ENCODE measurements around the gene LGALSL. TPM values are rescaled to one million over a fixed set of nuclear protein-coding genes. Genes with fewer than 3 reads are reported as not detected.

LGALSL gene
- total RNA-seq, 1 experiment from 2014 or later, result 14.2 TPM

DNA sequence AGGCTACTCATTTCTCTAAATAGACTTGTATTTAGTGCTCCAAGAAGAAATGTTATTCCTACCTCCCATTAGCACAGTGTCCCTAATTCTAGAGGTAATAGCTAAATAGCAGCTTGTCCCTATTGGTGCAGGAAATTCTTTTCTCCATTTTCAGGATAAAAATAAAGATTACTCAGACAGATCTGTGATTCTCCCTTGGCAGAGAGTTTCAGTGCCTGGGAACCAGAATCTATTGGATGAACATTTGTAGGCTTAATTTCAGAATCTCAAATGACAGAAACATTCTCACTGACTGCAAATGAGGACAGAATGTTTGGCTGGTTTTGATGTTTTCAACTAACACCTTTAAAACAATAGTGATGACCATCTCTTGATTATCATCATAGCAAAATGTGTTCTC is 33.3 kb upstream of the LGALSL start:
- Histone ChIP-seq H3K4me3 (replicated peaks in 1 of 2; ENCODE audit: low read depth in 1 of 2, low read length in 2 of 2) (no peak overlapping the region), H4K20me1 (ENCODE audit: insufficient read depth) (no peaks in the 10 kb centered on the region), H3K79me2 (ENCODE audit: insufficient read depth, low read length) (no peaks in the 10 kb centered on the region), H3K36me3 (ENCODE audit: control insufficient read depth in 1 of 2, insufficient read depth in 2 of 2, low read length in 2 of 2) (no peaks in the 10 kb centered on the region), H3K9me3 (ENCODE audit: control insufficient read depth in 1 of 2, insufficient read depth in 1 of 2, low read depth in 1 of 2, low read length in 2 of 2) (no peaks in the 10 kb centered on the region), H3K4me1 (ENCODE audit: control insufficient read depth in 1 of 2, insufficient read depth in 2 of 2, low read length in 2 of 2) (no peaks in the 10 kb centered on the region), H3K9ac (ENCODE audit: low read length) (no peak overlapping the region), H3K4me2 (ENCODE audit: low read length) (no peak overlapping the region), H3K27ac (ENCODE audit: low read depth, low read length) (no peak overlapping the region), H3K27me3 (ENCODE audit: insufficient read depth, low read length) (no peaks in the 10 kb centered on the region), H2AFZ (ENCODE audit: low read depth, low read length, poor library complexity, severe bottlenecking) (no peak overlapping the region), H3K9me2 (ENCODE audit: insufficient read depth) (no peaks in the 10 kb centered on the region)
- ChIA-PET CTCF (no interaction called here), POLR2A (no interaction called here), RAD21 (ENCODE audit: low non-redundant PET in 1 of 2, low total read pairs in 2 of 2, uncharacterized antibody in 2 of 2, unreplicated experiment in 2 of 2) (no interaction called here)
- intact Hi-C loops (cut with micrococcal nuclease), result no loop called here
- no peak for ATAC-seq
- no TSS peak for BruUV-seq (replicated peaks)
- no peak for DNase-seq (ENCODE audit: low read depth, low spot score)
- TF ChIP-seq YY1 (IDR thresholded peaks at IDR 0.05; ENCODE audit: extremely low read depth, insufficient replicate concordance, low read depth, low read length) (no peak), CEBPB (IDR thresholded peaks at IDR 0.05; ENCODE audit: low read depth) (no peak), POLR2AphosphoS5 (IDR thresholded peaks at IDR 0.05; ENCODE audit: low read depth, low read length) (no peak), RAD21 (IDR thresholded peaks at IDR 0.05; ENCODE audit: low read depth) (no peak), ELF1 (IDR thresholded peaks at IDR 0.05; ENCODE audit: borderline replicate concordance, low read depth) (no peak), JUND (IDR thresholded peaks at IDR 0.05) (no peak), SRF (IDR thresholded peaks at IDR 0.05; ENCODE audit: low read depth) (no peak), EZH2phosphoT487 (IDR thresholded peaks at IDR 0.05; ENCODE audit: borderline replicate concordance) (no peak), SIN3A (IDR thresholded peaks at IDR 0.05; ENCODE audit: low read depth) (no peak), POLR2A (IDR thresholded peaks at IDR 0.05; ENCODE audit: borderline replicate concordance, extremely low read depth, insufficient read depth, insufficient read length) (no peak)
- TF ChIP-seq, protein P1, sequence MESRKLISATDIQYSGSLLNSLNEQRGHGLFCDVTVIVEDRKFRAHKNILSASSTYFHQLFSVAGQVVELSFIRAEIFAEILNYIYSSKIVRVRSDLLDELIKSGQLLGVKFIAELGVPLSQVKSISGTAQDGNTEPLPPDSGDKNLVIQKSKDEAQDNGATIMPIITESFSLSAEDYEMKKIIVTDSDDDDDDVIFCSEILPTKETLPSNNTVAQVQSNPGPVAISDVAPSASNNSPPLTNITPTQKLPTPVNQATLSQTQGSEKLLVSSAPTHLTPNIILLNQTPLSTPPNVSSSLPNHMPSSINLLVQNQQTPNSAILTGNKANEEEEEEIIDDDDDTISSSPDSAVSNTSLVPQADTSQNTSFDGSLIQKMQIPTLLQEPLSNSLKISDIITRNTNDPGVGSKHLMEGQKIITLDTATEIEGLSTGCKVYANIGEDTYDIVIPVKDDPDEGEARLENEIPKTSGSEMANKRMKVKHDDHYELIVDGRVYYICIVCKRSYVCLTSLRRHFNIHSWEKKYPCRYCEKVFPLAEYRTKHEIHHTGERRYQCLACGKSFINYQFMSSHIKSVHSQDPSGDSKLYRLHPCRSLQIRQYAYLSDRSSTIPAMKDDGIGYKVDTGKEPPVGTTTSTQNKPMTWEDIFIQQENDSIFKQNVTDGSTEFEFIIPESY (IDR thresholded peaks at IDR 0.05; ENCODE audit: extremely low read depth, insufficient replicate concordance, low read length), result no peak
- TF ChIP-seq, protein P2, sequence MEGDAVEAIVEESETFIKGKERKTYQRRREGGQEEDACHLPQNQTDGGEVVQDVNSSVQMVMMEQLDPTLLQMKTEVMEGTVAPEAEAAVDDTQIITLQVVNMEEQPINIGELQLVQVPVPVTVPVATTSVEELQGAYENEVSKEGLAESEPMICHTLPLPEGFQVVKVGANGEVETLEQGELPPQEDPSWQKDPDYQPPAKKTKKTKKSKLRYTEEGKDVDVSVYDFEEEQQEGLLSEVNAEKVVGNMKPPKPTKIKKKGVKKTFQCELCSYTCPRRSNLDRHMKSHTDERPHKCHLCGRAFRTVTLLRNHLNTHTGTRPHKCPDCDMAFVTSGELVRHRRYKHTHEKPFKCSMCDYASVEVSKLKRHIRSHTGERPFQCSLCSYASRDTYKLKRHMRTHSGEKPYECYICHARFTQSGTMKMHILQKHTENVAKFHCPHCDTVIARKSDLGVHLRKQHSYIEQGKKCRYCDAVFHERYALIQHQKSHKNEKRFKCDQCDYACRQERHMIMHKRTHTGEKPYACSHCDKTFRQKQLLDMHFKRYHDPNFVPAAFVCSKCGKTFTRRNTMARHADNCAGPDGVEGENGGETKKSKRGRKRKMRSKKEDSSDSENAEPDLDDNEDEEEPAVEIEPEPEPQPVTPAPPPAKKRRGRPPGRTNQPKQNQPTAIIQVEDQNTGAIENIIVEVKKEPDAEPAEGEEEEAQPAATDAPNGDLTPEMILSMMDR (IDR thresholded peaks at IDR 0.05 in 2 of 3, conservative IDR thresholded peaks at IDR 0.05 in 1 of 3; ENCODE audit: borderline replicate concordance in 1 of 3, insufficient read depth in 1 of 3, low read depth in 2 of 3, low read length in 2 of 3), result no peak
- TF ChIP-seq, protein P3, sequence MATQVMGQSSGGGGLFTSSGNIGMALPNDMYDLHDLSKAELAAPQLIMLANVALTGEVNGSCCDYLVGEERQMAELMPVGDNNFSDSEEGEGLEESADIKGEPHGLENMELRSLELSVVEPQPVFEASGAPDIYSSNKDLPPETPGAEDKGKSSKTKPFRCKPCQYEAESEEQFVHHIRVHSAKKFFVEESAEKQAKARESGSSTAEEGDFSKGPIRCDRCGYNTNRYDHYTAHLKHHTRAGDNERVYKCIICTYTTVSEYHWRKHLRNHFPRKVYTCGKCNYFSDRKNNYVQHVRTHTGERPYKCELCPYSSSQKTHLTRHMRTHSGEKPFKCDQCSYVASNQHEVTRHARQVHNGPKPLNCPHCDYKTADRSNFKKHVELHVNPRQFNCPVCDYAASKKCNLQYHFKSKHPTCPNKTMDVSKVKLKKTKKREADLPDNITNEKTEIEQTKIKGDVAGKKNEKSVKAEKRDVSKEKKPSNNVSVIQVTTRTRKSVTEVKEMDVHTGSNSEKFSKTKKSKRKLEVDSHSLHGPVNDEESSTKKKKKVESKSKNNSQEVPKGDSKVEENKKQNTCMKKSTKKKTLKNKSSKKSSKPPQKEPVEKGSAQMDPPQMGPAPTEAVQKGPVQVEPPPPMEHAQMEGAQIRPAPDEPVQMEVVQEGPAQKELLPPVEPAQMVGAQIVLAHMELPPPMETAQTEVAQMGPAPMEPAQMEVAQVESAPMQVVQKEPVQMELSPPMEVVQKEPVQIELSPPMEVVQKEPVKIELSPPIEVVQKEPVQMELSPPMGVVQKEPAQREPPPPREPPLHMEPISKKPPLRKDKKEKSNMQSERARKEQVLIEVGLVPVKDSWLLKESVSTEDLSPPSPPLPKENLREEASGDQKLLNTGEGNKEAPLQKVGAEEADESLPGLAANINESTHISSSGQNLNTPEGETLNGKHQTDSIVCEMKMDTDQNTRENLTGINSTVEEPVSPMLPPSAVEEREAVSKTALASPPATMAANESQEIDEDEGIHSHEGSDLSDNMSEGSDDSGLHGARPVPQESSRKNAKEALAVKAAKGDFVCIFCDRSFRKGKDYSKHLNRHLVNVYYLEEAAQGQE (IDR thresholded peaks at IDR 0.05; ENCODE audit: low read depth), result no peak

Measured in HCT116 (cell line).